ENCODE results near the gene TMEM132C.

The TMEM132C gene

GRCh38 chr12:128267131-128267622 is at the start of gene TMEM132C:
Gene TMEM132C, plus strand, starts transcription at chr12:128267170. Its CDS starts 233 bp downstream, at chr12:128267403.
- DNase-seq (ENCODE audit: low spot score) = peak; percentile 16
- in situ Hi-C loops (cut with MboI; ENCODE audit: low sequenced_read_pairs, unreplicated experiment) = no loop called here
- TF ChIP-seq CTCF (IDR thresholded peaks at IDR 0.05; ENCODE audit: borderline replicate concordance, control extremely low read depth, extremely low read depth, insufficient read depth, missing control alignments) = no peak

GRCh38 chr12:128224226-128224625 is 42.7 kb upstream of the TMEM132C start:
- no peak for DNase-seq (ENCODE audit: low spot score)
- in situ Hi-C loops (cut with MboI; ENCODE audit: low sequenced_read_pairs, unreplicated experiment) = no loop called here
- no peak for TF ChIP-seq CTCF (IDR thresholded peaks at IDR 0.05; ENCODE audit: borderline replicate concordance, control extremely low read depth, extremely low read depth, insufficient read depth, missing control alignments)

DNA sequence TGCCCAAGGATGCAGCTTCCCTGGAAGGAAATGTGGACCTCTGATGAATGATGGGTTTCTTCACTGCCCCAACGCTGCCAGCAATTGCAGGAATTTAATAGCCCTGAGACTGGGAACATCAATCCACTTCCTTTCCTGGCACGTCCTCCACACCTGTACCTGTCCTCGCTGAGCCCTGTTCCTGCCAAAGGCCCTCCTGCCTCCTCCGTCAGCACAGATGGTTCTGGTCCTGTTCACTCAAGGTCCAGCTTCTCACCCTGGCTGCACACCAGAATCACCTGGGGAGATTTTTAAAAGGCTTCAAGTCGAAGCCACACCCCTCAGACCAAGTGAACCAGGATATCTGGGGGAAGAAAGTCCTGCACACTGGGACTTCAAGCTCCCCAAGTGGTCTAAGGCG is 38.4 kb upstream of the TMEM132C start:
- no peak for TF ChIP-seq CTCF (IDR thresholded peaks at IDR 0.05; ENCODE audit: borderline replicate concordance, control extremely low read depth, extremely low read depth, insufficient read depth, missing control alignments)
- no peak for DNase-seq (ENCODE audit: low spot score)
- in situ Hi-C loops (cut with MboI; ENCODE audit: low sequenced_read_pairs, unreplicated experiment) = no loop called here

GRCh38 chr12:128235635-128236417 is 31.1 kb upstream of the TMEM132C start:
- in situ Hi-C loops (cut with MboI; ENCODE audit: low sequenced_read_pairs, unreplicated experiment) = no loop called here
- no peak for DNase-seq (ENCODE audit: low spot score)
- TF ChIP-seq CTCF (IDR thresholded peaks at IDR 0.05; ENCODE audit: borderline replicate concordance, control extremely low read depth, extremely low read depth, insufficient read depth, missing control alignments) = no peak

- in situ Hi-C loops (cut with MboI; ENCODE audit: low sequenced_read_pairs, unreplicated experiment) = no loop called here
- DNase-seq (ENCODE audit: low spot score) = no peak
- TF ChIP-seq CTCF (IDR thresholded peaks at IDR 0.05; ENCODE audit: borderline replicate concordance, control extremely low read depth, extremely low read depth, insufficient read depth, missing control alignments) = no peak
These were observed 30.4 kb upstream of the TMEM132C start for GRCh38 chr12:128236525-128236924.

- no peak for DNase-seq (ENCODE audit: low spot score)
- in situ Hi-C loops (cut with MboI; ENCODE audit: low sequenced_read_pairs, unreplicated experiment) = no loop called here
- no peak for TF ChIP-seq CTCF (IDR thresholded peaks at IDR 0.05; ENCODE audit: borderline replicate concordance, control extremely low read depth, extremely low read depth, insufficient read depth, missing control alignments)
These were observed 26.2 kb upstream of the TMEM132C start for GRCh38 chr12:128240745-128241144.

Data from GM13976 (cell line).